ENCODE data around the gene ALOX15.

GRCh38 chr17:4590981-4591453, 50.5 kb downstream of the ALOX15 start:
- TF ChIP-seq CTCF (IDR thresholded peaks at IDR 0.05) (no peak), POLR2AphosphoS5 (IDR thresholded peaks at IDR 0.05) (no peak), POLR2A (IDR thresholded peaks at IDR 0.05; ENCODE audit: low read depth) (no peak)

Data from esophagus muscularis mucosa (tissue), 3 donors.